Sigmoid colon (tissue), 7 donors: ENCODE data around the gene SLC25A13. TPM values are rescaled to one million over a fixed set of nuclear protein-coding genes. Genes with fewer than 3 reads are reported as not detected.

Experiments
- DNase-seq: peaks from one replicate; pipeline ENCODE4 v3.0.0-alpha.2; 2019
- H3K27ac ChIP-seq, 4 donors: fragments of 200-600 bp; sonication (generic); one replicate each; pipeline ENCODE4 v1.5.1; 2016 to 2019; ENCODE audit warnings: mild to moderate bottlenecking in 1 of 4
- H3K27me3 ChIP-seq, 3 donors: fragments of 200-600 bp; sonication (generic); one replicate each; pipeline ENCODE4 v1.5.1; 2019; ENCODE audit warnings: mild to moderate bottlenecking in 1 of 3
- H3K36me3 ChIP-seq, 4 donors: fragments of 200-600 bp; sonication (generic); one replicate each; pipeline ENCODE4 v1.5.1; 2016 to 2019
- H3K4me1 ChIP-seq, 4 donors: fragments of 200-600 bp; sonication (generic); one replicate each; pipeline ENCODE4 v1.5.1; 2017 to 2019
- H3K4me3 ChIP-seq, 4 donors: fragments of 200-600 bp; sonication (generic); one replicate each; pipeline ENCODE4 v1.5.1; 2017 to 2019; ENCODE audit warnings: mild to moderate bottlenecking in 2 of 4, moderate library complexity in 1 of 4
- H3K9me3 ChIP-seq, 4 donors: fragments of 200-600 bp in 3 of 4; sonication (generic) in 3 of 4; one replicate each; pipeline versions ENCODE4 v1.5.1 to v1.6.1; 2013 to 2019
- CTCF ChIP-seq, 4 experiments: fragments of 450-650 bp in 3 of 4; fragments of 200-600 bp in 1 of 4; IDR thresholded peaks; one replicate each; pipeline ENCODE4 v1.5.1; 2016 to 2019; ENCODE audit warnings: antibody characterized with exemption in 4 of 4, mild to moderate bottlenecking in 3 of 4, moderate library complexity in 2 of 4
- EP300 ChIP-seq, 4 donors: sonication (generic); formaldehyde crosslinking; IDR thresholded peaks; one replicate each; pipeline ENCODE4 v1.6.1; 2017; ENCODE audit warnings: antibody characterized with exemption in 4 of 4
- POLR2A ChIP-seq, 2 donors: fragments of 450-650 bp; IDR thresholded peaks; one replicate each; pipeline ENCODE4 v1.6.1; 2016; ENCODE audit warnings: antibody characterized with exemption in 2 of 2, mild to moderate bottlenecking in 2 of 2, moderate library complexity in 2 of 2
- POLR2AphosphoS5 ChIP-seq, 4 donors: sonication (generic); formaldehyde crosslinking; IDR thresholded peaks; one replicate each; pipeline ENCODE4 v1.6.1; 2017; ENCODE audit warnings: antibody characterized with exemption in 4 of 4
- WGBS, 2 donors: extraction: QIAGEN DNeasy Blood & Tissue Kit; methylation state at CpG; one replicate each; pipeline ENCODE4 v1.1.7; 2013; 5-methylcytosine and 5-hydroxymethylcytosine counted together
- intact Hi-C: fragments of 100-400 bp; cut with DNase I; formaldehyde crosslinking; loops from one replicate; pipeline ENCODE4 v1.15.1; 2023
- polyA plus RNA-seq, 3 donors: library from polyadenylated mRNA; stranded (reverse); fragments of 200-250 nt; gene quantifications; one replicate each; pipeline ENCODE4 v1.2.3, GENCODE V29; 2013
- total RNA-seq, 4 donors: library from RNA; depleted of rRNA; stranded (reverse); fragments of >200 nt; gene quantifications; one replicate each; pipeline ENCODE4 v1.1.0, GENCODE V29; 2016
- donor health status: healthy with polysubstance abuse.
- donor health status: Bipolar disorder and iron deficiency.
- donor health status: healthy.

The SLC25A13 gene
- total and polyA plus RNA-seq, 7 donors: 10.7 to 33.0 (median 20.8) TPM

- intact Hi-C loops: no loop called here
- Histone ChIP-seq H3K9me3 (no peaks in the 10 kb centered on the region), H3K4me3 (no peak overlapping the region), H3K27me3 (no peaks in the 10 kb centered on the region), H3K4me1 (peaks cover 0 to 6% (median 5%) of the 10 kb centered on the region in 4 donors), H3K27ac (no peak overlapping the region), H3K36me3 (no peaks in the 10 kb centered on the region)
- 86 to 97% methylated on average over 3 of the region's 3 CpGs for WGBS, 2 donors
- TF ChIP-seq CTCF (IDR thresholded peaks at IDR 0.05): no peak
- TF ChIP-seq EP300 (IDR thresholded peaks at IDR 0.05): no peak
- DNase-seq: no peak
These were observed 80.0 kb downstream of the SLC25A13 start for GRCh38 chr7:96241855-96242254.

GRCh38 chr7:96238976-96239766 is 82.7 kb downstream of the SLC25A13 start:
- intact Hi-C loops: no loop called here
- 95% methylated on average over 3 of the region's 3 CpGs for WGBS, 2 donors
- DNase-seq: no peak

GRCh38 chr7:96238474-96238873 is 83.4 kb downstream of the SLC25A13 start:
- Histone ChIP-seq H3K4me3 (no peak overlapping the region), H3K4me1 (peaks cover 0 to 27% (median 22%) of the 10 kb centered on the region in 4 donors), H3K27ac (no peak overlapping the region), H3K36me3 (no peaks in the 10 kb centered on the region), H3K9me3 (no peaks in the 10 kb centered on the region), H3K27me3 (no peaks in the 10 kb centered on the region)
- intact Hi-C loops: no loop called here
- WGBS, 2 donors: 80 to 81% methylated on average over 8 of the region's 8 CpGs
- TF ChIP-seq POLR2A (IDR thresholded peaks at IDR 0.05): no peak
- no peak for TF ChIP-seq POLR2AphosphoS5 (IDR thresholded peaks at IDR 0.05)
- TF ChIP-seq CTCF (IDR thresholded peaks at IDR 0.05): no peak
- TF ChIP-seq EP300 (IDR thresholded peaks at IDR 0.05): no peak
- no peak for DNase-seq

More at GRCh38 chr7:96238976-96239766, 82.7 kb downstream of the SLC25A13 start:
- Histone ChIP-seq H3K4me1 (peaks cover 0 to 23% (median 22%) of the 10 kb centered on the region in 4 donors), H3K27ac (no peak overlapping the region), H3K36me3 (no peaks in the 10 kb centered on the region), H3K4me3 (no peak overlapping the region), H3K27me3 (no peaks in the 10 kb centered on the region), H3K9me3 (no peaks in the 10 kb centered on the region)
- no peak for TF ChIP-seq EP300 (IDR thresholded peaks at IDR 0.05)
- TF ChIP-seq POLR2A (IDR thresholded peaks at IDR 0.05): no peak
- no peak for TF ChIP-seq CTCF (IDR thresholded peaks at IDR 0.05)
- TF ChIP-seq POLR2AphosphoS5 (IDR thresholded peaks at IDR 0.05): no peak

GRCh38 chr7:96237040-96237439 is 84.9 kb downstream of the SLC25A13 start:
- Histone ChIP-seq H3K4me1 (peaks cover 0 to 27% (median 22%) of the 10 kb centered on the region in 4 donors), H3K9me3 (no peaks in the 10 kb centered on the region), H3K27ac (peak overlapping the region; percentile 29 to 54 (median 43)), H3K27me3 (no peaks in the 10 kb centered on the region), H3K4me3 (no peak overlapping the region), H3K36me3 (no peaks in the 10 kb centered on the region)
- no peak for TF ChIP-seq POLR2AphosphoS5 (IDR thresholded peaks at IDR 0.05)
- TF ChIP-seq POLR2A (IDR thresholded peaks at IDR 0.05): no peak
- TF ChIP-seq CTCF (IDR thresholded peaks at IDR 0.05): no peak
- TF ChIP-seq EP300 (IDR thresholded peaks at IDR 0.05): no peak
- no peak for DNase-seq
- WGBS, 2 donors: 96 to 98% methylated on average over 1 of the region's 1 CpG
- intact Hi-C loops: no loop called here
